ENCODE results near the gene ZBTB25. TPM values are rescaled to one million over a fixed set of nuclear protein-coding genes. Genes with fewer than 3 reads are reported as not detected.
A peak's percentile ranks its signal among the peaks of the same experiment; 100 is the strongest.

The ZBTB25 gene
- polyA plus RNA-seq, 3 donors, result 3.2 to 8.7 (median 3.9) TPM

- intact Hi-C loops (cut with micrococcal nuclease), result no loop called here
Measured at GRCh38 chr14:64419003-64419402, 84.6 kb downstream of the ZBTB25 start.

DNA sequence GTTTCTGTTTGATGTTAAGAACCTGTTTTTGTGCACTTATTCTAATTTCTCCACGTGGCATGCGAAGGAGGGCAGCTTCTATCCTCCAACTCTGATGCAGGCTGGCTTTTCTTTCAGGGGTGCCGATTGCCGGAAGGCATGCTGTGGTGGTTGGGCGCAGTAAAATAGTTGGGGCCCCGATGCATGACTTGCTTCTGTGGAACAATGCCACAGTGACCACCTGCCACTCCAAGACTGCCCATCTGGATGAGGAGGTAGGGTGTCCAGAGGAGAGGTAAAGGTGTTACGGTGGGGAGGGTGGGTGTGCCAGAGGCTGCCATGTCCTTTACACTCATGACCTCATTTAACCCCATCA lies 85.9 kb downstream of the ZBTB25 start:
- H3K9me3 ChIP-seq (replicated peaks in 1 of 2; ENCODE audit: control insufficient read depth in 1 of 2, insufficient read depth in 1 of 2, low read length in 2 of 2), result no peaks in the 10 kb centered on the region
- H3K27me3 Mint-ChIP-seq (ENCODE audit: low read depth in 3 of 3), result peaks cover 0 to 2% (median 0%) of the 10 kb centered on the region in 3 donors
- no peak overlapping the region for H2AFZ ChIP-seq (ENCODE audit: insufficient read depth, low read depth, low read length, poor library complexity, severe bottlenecking)
- H3K27ac ChIP-seq (ENCODE audit: low read depth in 1 of 2, low read length in 2 of 2), result no peak overlapping the region
- no peak overlapping the region for H3K9ac ChIP-seq (ENCODE audit: insufficient read depth, low read length, poor library complexity, severe bottlenecking)
- no peaks in the 10 kb centered on the region for H3K4me1 Mint-ChIP-seq
- intact Hi-C loops (cut with micrococcal nuclease), result no loop called here
- peaks cover 48 to 83% of the 10 kb centered on the region in 2 donors for H3K36me3 ChIP-seq (replicated peaks in 1 of 2; ENCODE audit: control insufficient read depth in 1 of 2, insufficient read depth in 2 of 2, low read length in 2 of 2)
- H3K4me2 ChIP-seq (replicated peaks; ENCODE audit: extremely low read depth, low read length, poor library complexity, severe bottlenecking), result no peak overlapping the region
- no peak overlapping the region for H3K4me3 ChIP-seq (replicated peaks in 1 of 3; ENCODE audit: low read depth in 2 of 3, low read length in 3 of 3)
- peaks cover 78 to 84% of the 10 kb centered on the region in 2 donors for H3K36me3 Mint-ChIP-seq
- TF ChIP-seq CTCF (IDR thresholded peaks at IDR 0.05), result no peak
- H3K27me3 ChIP-seq (ENCODE audit: control insufficient read depth in 2 of 2, insufficient read depth in 2 of 2, low read length in 2 of 2), result no peaks in the 10 kb centered on the region
- H3K27ac Mint-ChIP-seq, result peak overlapping the region in 1 of 7 donors; percentile 2
- no peak overlapping the region for H3K4me3 Mint-ChIP-seq
- H4K20me1 ChIP-seq (ENCODE audit: insufficient read depth, low read length), result no peaks in the 10 kb centered on the region
- no peaks in the 10 kb centered on the region for H3K9me3 Mint-ChIP-seq
- no peaks in the 10 kb centered on the region for H3K79me2 ChIP-seq (ENCODE audit: insufficient read depth, low read length)
- 100% methylated on average over 2 of the region's 7 CpGs for WGBS (ENCODE audit: insufficient coverage)
- DNase-seq, result no peak
- H3K4me1 ChIP-seq (ENCODE audit: control insufficient read depth in 1 of 2, insufficient read depth in 2 of 2, low read length in 2 of 2), result no peaks in the 10 kb centered on the region

More at GRCh38 chr14:64419003-64419402, 84.6 kb downstream of the ZBTB25 start:
- H3K4me1 ChIP-seq (ENCODE audit: control insufficient read depth in 1 of 2, insufficient read depth in 2 of 2, low read length in 2 of 2), result no peaks in the 10 kb centered on the region
- no peak overlapping the region for H3K4me3 ChIP-seq (replicated peaks in 1 of 3; ENCODE audit: low read depth in 2 of 3, low read length in 3 of 3)
- DNase-seq, result no peak
- no peak overlapping the region for H3K9ac ChIP-seq (ENCODE audit: insufficient read depth, low read length, poor library complexity, severe bottlenecking)
- peak overlapping the region in 1 of 7 donors; percentile 66 for H3K27ac Mint-ChIP-seq
- H3K27ac ChIP-seq (ENCODE audit: low read depth in 1 of 2, low read length in 2 of 2), result no peak overlapping the region
- H3K9me3 ChIP-seq (replicated peaks in 1 of 2; ENCODE audit: control insufficient read depth in 1 of 2, insufficient read depth in 1 of 2, low read length in 2 of 2), result no peaks in the 10 kb centered on the region
- H3K27me3 Mint-ChIP-seq (ENCODE audit: low read depth in 3 of 3), result peaks cover 0 to 2% (median 0%) of the 10 kb centered on the region in 3 donors
- peaks cover 0 to 5% (median 0%) of the 10 kb centered on the region in 7 donors for H3K9me3 Mint-ChIP-seq
- no peaks in the 10 kb centered on the region for H3K27me3 ChIP-seq (ENCODE audit: control insufficient read depth in 2 of 2, insufficient read depth in 2 of 2, low read length in 2 of 2)
- H3K79me2 ChIP-seq (ENCODE audit: insufficient read depth, low read length), result no peaks in the 10 kb centered on the region
- WGBS (ENCODE audit: insufficient coverage), result 95% methylated on average over 3 of the region's 7 CpGs
- no peak overlapping the region for H3K4me3 Mint-ChIP-seq
- H3K4me2 ChIP-seq (replicated peaks; ENCODE audit: extremely low read depth, low read length, poor library complexity, severe bottlenecking), result no peak overlapping the region
- H2AFZ ChIP-seq (ENCODE audit: insufficient read depth, low read depth, low read length, poor library complexity, severe bottlenecking), result no peak overlapping the region
- peaks cover 44 to 80% of the 10 kb centered on the region in 2 donors for H3K36me3 ChIP-seq (replicated peaks in 1 of 2; ENCODE audit: control insufficient read depth in 1 of 2, insufficient read depth in 2 of 2, low read length in 2 of 2)
- TF ChIP-seq CTCF (IDR thresholded peaks at IDR 0.05), result no peak
- peaks cover 81 to 90% of the 10 kb centered on the region in 2 donors for H3K36me3 Mint-ChIP-seq
- H3K4me1 Mint-ChIP-seq, result no peaks in the 10 kb centered on the region
- H4K20me1 ChIP-seq (ENCODE audit: insufficient read depth, low read length), result no peaks in the 10 kb centered on the region

Measured in CD14-positive monocyte (primary cell).